GM18519 (cell line): ENCODE data around the gene PTGES3.
A peak's percentile ranks its signal among the peaks of the same experiment; 100 is the strongest.
"Not testable (repeated sequence)": the region's sequence is repeated elsewhere in the genome, so short reads cannot be mapped to it uniquely, and the experiment has no call there.

Experiments
- ATAC-seq: cut with Tn5 transposase; IDR thresholded peaks from one replicate; pipeline ENCODE4 v1.9.1; 2021; ENCODE audit warnings: mild to moderate bottlenecking, moderate library complexity; ENCODE audit not compliant: unreplicated experiment, low FRiP score

PTGES3 gene

GRCh38 chr12:56658921-56659320 is 29.2 kb downstream of the PTGES3 start:
- no peak for ATAC-seq

DNA sequence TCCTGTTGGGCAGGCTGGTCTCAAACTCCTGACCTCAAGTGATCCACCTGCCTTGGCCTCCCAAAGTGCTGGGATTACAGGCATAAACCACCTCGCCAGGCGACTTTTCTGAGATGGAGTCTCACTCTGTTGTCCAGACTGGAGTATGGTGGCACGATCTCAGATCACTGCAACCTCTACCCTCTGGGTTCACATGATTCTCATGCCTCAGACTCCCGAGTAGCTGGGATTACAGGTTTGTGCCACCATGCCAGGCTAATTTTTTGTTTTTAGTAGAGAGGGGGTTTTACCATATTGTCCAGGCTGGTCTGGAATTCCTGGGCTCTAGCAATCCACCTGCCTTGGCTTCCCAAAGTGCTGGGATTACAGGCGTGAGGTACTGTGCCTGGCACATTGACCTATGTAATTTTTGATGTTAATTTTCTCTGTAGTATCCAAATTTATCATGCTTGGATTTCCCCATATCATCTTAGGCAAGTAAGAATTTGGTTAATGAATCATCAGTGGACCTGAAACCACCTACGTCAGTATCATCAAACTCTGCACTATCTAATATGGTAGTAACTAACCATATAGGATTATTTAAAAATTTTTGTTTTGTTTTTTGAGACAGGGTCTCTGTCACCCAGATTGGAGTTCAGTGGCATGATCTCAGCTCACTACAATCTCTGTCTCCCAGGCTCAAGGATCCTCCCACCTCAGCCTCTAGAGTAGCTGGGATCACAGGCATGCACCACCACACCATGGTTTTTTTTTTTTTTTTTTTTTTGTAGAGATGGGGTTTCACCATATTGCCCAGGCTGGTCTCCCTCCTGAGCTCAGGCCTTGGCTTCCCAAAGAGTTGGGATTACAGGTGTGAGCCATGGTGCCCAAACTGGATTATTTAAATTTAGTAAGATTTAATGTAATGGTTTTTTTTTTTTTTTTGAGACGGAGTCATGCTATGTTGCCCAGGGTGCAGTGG is 30.4 kb downstream of the PTGES3 start:
- no peak for ATAC-seq

- ATAC-seq = not testable (repeated sequence)
Observed at GRCh38 chr12:56653781-56654180, 34.3 kb downstream of the PTGES3 start.

- not testable (repeated sequence) for ATAC-seq
Observed at GRCh38 chr12:56648023-56648422, 40.1 kb downstream of the PTGES3 start.

DNA sequence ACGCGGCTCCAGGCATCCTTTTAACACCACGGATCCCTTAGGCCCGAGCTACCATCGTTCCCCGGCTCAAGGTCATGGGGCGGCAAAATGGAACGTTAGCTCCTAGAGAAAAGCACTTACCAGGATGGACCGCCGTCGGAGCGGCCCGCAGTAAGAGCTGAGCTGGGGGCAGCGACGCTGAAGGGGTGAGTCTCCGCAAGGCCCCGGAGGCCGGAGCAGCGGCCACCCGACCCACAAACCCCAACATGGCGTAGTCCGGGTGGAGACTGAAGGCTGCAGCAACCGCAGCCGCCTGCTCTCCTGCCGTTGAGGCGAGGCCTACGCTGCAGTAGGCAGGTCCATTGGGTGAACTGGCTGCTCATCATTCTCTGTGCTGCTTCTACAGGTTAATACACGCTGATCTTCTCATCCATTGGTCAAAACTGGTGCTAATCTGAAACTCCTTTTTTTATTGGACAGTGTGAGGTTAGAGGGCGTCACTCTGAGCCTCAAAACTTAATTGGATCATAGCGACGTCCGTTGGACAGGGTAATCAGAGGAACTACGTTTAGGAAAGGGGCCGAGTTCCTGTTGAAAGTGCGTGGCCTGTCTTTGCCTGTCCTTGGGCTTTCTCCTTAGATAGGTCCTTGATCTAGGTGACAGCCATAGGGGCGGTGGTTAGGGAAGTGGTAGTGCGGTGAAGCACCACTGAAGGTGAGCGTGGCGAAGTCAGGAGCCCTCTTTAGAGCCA is 42.2 kb downstream of the PTGES3 start, which contains the start of gene ATP5F1B:
Gene ATP5F1B (minus strand): TSS at position 268 of the 730 bp plus-strand sequence. CDS start 21 bp downstream, at position 247.
- peak; percentile 98 for ATAC-seq

DNA sequence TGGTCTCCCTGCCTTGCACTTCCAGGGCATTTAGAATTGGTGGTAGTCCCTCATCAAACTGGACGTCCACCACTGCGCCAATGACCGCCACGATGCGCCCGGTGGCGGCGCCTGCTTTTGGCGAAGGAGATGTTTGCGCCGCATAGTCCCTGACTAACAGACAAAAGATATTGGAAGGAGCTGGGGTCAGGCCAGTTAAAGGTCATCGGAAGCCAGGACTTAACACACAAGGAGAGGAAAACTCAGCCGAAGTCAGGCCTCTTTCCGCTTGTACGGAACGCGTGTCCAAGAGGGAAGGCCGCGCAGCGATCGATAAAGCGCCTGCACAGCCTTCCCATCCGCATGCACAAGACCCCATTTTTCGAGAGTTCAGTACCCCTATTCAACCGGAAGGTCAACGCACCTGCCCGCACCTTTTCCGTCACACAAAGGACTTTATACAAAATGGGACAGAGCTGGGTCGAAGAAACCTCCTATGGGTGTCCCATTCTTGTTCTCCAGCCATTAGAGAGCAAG is 42.8 kb downstream of the PTGES3 start:
- no peak for ATAC-seq

GRCh38 chr12:56644654-56645053 is 43.4 kb downstream of the PTGES3 start:
- ATAC-seq = no peak

DNA sequence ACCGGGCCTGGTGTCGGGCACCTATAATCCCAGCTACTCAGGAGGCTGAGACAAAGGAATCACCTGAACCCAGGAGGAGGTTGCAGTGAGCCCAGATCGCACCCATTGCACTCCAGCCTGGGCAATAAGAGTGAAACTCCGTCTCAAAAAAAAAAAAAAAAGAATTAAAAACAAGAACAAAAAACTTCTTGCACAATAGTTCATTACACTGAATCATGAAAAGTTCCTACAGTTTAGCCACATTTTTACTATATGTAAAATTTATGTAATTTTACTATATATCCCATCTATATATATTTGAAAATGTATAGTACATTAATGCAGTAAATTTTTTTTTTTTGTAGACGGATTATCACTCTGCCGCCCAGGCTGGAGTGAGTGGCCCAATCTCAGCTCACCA is 46.9 kb downstream of the PTGES3 start:
- ATAC-seq = no peak

DNA sequence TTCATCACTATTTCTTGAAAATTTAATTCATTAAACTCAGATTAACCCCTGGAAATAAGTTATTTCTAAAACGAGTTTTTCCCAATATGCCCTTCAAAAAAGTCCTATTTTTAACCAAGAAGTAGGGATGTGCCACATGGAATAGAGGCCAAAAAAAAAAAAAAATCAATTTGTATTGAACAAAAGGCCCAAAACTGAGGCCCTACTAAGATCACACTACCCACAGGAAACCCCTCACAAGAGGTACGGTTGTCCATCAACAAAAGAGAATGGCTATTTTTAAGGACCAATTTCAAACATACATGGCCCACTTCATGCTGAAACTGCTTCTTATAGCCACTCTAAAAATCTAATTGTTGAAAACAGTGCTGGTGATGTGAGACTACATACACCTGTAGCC is 50.5 kb downstream of the PTGES3 start:
- no peak for ATAC-seq

DNA sequence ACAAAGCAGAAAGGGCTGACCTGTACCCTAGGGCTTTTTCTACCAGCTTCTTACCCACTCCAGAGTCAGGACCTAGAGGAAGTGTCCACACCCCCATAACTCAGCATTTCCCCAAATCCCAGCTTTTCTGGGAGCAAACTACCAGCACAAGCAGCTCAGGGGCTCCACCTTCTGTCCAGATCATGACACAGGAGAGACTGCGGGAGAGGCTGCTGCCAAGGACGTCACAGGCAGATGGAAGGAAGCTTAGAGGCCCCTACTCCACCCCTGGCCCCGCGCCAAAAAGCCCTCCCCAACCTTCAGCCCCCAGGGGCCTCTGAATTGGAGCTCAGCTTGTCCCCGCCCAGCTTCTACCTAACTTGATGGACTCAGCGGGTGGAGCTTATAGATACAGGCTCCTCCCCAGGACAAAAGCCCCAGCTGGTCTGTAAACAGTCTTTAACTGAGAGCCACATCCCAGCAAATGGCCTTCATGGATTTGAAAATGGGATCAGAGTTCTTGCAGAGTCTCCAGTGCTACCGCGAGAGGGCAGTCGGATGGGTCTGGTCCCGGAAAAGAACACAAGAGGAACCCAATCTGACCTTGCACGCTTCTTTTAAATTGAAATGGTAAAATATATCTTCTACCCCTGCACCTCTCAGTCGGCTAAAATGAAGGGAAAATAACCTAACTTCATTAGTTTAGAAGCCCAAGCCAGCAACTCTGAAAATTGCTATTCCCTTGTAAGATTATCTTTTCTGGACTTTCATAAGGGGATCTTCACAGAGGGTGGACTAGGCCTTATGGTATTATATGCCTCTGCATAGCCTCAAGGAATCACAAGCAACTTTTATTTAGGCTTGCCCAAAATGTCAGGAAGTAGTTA is 51.2 kb downstream of the PTGES3 start:
- peak; percentile 32 for ATAC-seq

GRCh38 chr12:56635806-56636674 is 52.0 kb downstream of the PTGES3 start:
- ATAC-seq = peak; percentile 22

- no peak for ATAC-seq
Observed at GRCh38 chr12:56634837-56635791, 53.0 kb downstream of the PTGES3 start.

GRCh38 chr12:56634242-56634836 is 53.7 kb downstream of the PTGES3 start:
- no peak for ATAC-seq

DNA sequence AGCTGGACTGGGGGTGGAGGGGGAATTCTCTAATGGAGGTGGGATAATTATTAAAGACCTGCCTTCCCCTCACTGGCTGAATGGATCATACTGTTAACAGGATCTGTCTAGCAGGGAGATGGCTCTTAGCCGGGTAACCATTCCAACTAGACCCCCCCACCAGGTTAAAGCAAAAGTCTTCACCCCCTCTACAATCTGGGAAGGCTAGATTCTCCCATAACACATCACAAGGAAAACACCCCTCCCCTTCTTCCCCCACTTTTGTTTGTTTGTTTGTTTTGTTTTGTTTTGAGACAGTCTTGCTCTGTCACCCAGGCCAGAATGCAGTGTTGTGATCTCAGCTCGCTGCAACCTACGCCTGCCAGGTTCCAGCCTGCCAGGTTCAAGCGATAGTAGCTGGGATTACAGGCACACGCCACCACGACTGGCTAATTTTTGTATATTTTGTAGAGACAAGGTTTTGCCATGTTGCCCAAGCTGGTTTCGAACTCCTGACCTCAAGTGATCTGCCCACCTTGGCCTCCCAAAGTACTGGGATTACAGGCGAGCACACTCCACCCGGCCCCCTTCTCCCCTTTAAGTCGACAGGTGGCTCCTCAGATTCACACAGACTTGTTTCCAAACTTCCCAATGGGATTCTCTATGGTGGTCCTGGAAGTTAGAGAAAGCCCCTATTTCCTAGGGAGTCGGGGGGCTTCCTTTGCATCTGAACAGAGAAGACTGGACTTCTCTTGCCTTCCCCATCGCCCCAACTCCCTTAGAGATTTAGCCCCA is 54.4 kb downstream of the PTGES3 start:
- ATAC-seq = no peak

GRCh38 chr12:56632701-56633467 is 55.2 kb downstream of the PTGES3 start:
- no peak for ATAC-seq
